ENCODE measurements around the gene GJC3. TPM values are rescaled to one million over a fixed set of nuclear protein-coding genes. Genes with fewer than 3 reads are reported as not detected.
"Not testable (repeated sequence)": the region's sequence is repeated elsewhere in the genome, so short reads cannot be mapped to it uniquely, and the experiment has no call there.

The GJC3 gene
- total and polyA plus RNA-seq, 9 of the 15 experiments (the other 6 are each of a cell fraction or from before 2014, with no cell fraction given): 0.10 to 0.45 (median 0.28) TPM; not detected in 1

DNA sequence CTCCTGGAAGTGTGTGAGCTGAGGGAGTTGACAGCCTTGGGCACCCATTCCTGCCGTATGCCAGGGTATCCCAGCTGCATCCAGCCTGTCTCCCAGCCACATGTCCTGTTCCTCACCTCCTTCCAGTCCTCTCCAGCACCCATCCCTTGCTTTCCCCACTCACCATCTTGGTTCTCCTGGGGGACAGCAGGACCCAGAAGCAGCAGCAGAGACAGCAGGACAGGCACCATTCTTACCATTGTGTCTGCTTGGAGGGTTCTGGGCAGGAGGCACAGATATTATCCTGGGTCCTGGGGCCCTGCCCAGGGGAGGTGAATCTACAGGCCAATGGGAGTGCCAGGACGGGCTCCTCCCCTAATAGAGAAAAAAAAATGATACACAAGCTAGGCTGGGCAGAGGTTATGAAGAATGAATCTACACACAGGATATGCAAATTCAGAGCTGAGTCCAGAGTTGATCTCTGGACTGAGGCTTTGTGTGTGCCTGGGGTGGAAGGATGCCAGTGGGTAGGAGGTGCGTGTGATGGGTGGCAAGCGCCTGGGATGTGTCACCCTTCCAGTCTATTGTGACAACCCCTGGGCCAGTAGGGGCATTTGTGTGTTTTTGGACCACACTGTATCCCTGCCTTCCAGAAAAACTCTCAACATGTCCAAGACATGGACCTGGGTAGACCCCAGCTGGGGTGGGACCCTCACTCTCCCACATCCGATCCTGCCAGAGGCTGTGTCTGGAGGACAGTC is 46.5 kb upstream of the GJC3 start, which contains the start of gene AZGP1:
Gene AZGP1, minus strand, starts transcription at position 250 of the 740 bp plus-strand sequence. Its CDS starts 11 bp downstream, at position 239.
- no peak within 1 kb of the TSS for H3K27ac ChIP-seq (ENCODE audit: extremely low read depth, low read depth, low read length)

GRCh38 chr7:99974681-99975080 is 45.3 kb upstream of the GJC3 start:
- Histone ChIP-seq H2AFZ (ENCODE audit: low read depth, low read length) (no peak overlapping the region), H3K4me3 (no peak overlapping the region), H3K9me3 (replicated peaks; ENCODE audit: control insufficient read depth, insufficient read depth, low read depth, low read length) (no peaks in the 10 kb centered on the region), H3K27me3 (ENCODE audit: control insufficient read depth in 2 of 2, insufficient read depth in 2 of 2, low read length in 2 of 2) (peaks cover 13 to 20% of the 10 kb centered on the region in 2 experiments; a peak in 3 of 5 replicates), H3K36me3 (ENCODE audit: control insufficient read depth, insufficient read depth, low read length) (no peaks in the 10 kb centered on the region), H3K27ac (ENCODE audit: extremely low read depth, low read depth, low read length) (no peak overlapping the region), H3K4me1 (replicated peaks in 1 of 2; ENCODE audit: control insufficient read depth in 2 of 2, insufficient read depth in 2 of 2, low read length in 2 of 2) (peaks cover 4 to 7% of the 10 kb centered on the region in 2 experiments; a peak in 2 of 5 replicates), H4K20me1 (replicated peaks; ENCODE audit: control insufficient read depth, insufficient read depth, low read length) (no peaks in the 10 kb centered on the region), H3K79me2 (ENCODE audit: control insufficient read depth, insufficient read depth, low read length) (no peaks in the 10 kb centered on the region), H3K9me1 (ENCODE audit: control insufficient read depth, insufficient read depth, low read length) (no peaks in the 10 kb centered on the region), H3K9ac (ENCODE audit: insufficient read depth in 1 of 2, low read depth in 2 of 2, low read length in 2 of 2) (no peak overlapping the region), H3K4me2 (ENCODE audit: insufficient read depth, low read length) (no peak overlapping the region)
- DNase-seq (ENCODE audit: extremely low read depth in 1 of 4, low spot score in 3 of 4): no peak
- ChIA-PET CTCF (ENCODE audit: low intra/inter-chr PET ratio) (no interaction called here), POLR2A (interaction anchor here (1.1 kb wide), 1 partner anchor 67 kb away, joined by 3 read pairs; no protein-coding TSS in a partner anchor)
- no TSS peak for BruUV-seq (replicated peaks)
- in situ Hi-C loops (cut with MboI) (no loop called here), intact Hi-C loops (cut with micrococcal nuclease) (loop anchor here (5.0 kb wide), 1 partner anchor 153 kb away; the partner anchor contains the start of gene MBLAC1)
- FAIRE-seq: no peak
- 0% methylated on average over 1 of the region's 1 CpG for WGBS (ENCODE audit: insufficient coverage, low coverage, missing lambda C conversion rate)
- TF ChIP-seq ZNF134 (CRISPR knock-in tag; conservative IDR thresholded peaks at IDR 0.05): peak; percentile 73
- TF ChIP-seq RBM17 (IDR thresholded peaks at IDR 0.05; ENCODE audit: borderline replicate concordance, low read depth, low read length): no peak
- ATAC-seq: no peak

More for the DNA sequence above, 46.5 kb upstream of the GJC3 start, which contains the start of gene AZGP1:
- DNase-seq (ENCODE audit: extremely low read depth in 1 of 4, low spot score in 3 of 4) (no peak), FAIRE-seq (no peak), ATAC-seq (no peak)
- no peaks in the 10 kb centered on the region for H3K9me3 ChIP-seq (replicated peaks; ENCODE audit: control insufficient read depth, insufficient read depth, low read depth, low read length)
- H3K9me1 ChIP-seq (ENCODE audit: control insufficient read depth, insufficient read depth, low read length): no peaks in the 10 kb centered on the region
- H3K4me3 ChIP-seq: no peak within 1 kb of the TSS
- no peaks in the 10 kb centered on the region for H3K36me3 ChIP-seq (ENCODE audit: control insufficient read depth, insufficient read depth, low read length)
- H3K27me3 ChIP-seq (ENCODE audit: control insufficient read depth in 2 of 2, insufficient read depth in 2 of 2, low read length in 2 of 2): peaks cover 13 to 24% of the 10 kb centered on the region in 2 experiments; a peak in 3 of 5 replicates
- no peak within 1 kb of the TSS for H3K9ac ChIP-seq (ENCODE audit: insufficient read depth in 1 of 2, low read depth in 2 of 2, low read length in 2 of 2)
- no peak within 1 kb of the TSS for H3K4me2 ChIP-seq (ENCODE audit: insufficient read depth, low read length)
- BruUV-seq (replicated peaks): no TSS peak
- ChIA-PET CTCF (ENCODE audit: low intra/inter-chr PET ratio) (interaction anchor here (0.6 kb wide), 1 partner anchor 128 kb away, joined by 6 read pairs; no protein-coding TSS in a partner anchor), POLR2A (interaction anchor here (0.7 kb wide), 1 partner anchor 12 kb away, joined by 3 read pairs; no protein-coding TSS in a partner anchor)
- H4K20me1 ChIP-seq (replicated peaks; ENCODE audit: control insufficient read depth, insufficient read depth, low read length): no peaks in the 10 kb centered on the region
- 1% methylated on average over 5 of the region's 5 CpGs for WGBS (ENCODE audit: insufficient coverage, low coverage, missing lambda C conversion rate)
- peaks cover 4 to 7% of the 10 kb centered on the region in 2 experiments; a peak in 2 of 5 replicates for H3K4me1 ChIP-seq (replicated peaks in 1 of 2; ENCODE audit: control insufficient read depth in 2 of 2, insufficient read depth in 2 of 2, low read length in 2 of 2)
- in situ Hi-C loops (cut with MboI) (no loop called here), intact Hi-C loops (cut with micrococcal nuclease) (loop anchor here (5.0 kb wide), 1 partner anchor 151 kb away; the partner anchor contains the start of gene MBLAC1)
- no peak within 1 kb of the TSS for H2AFZ ChIP-seq (ENCODE audit: low read depth, low read length)
- no peaks in the 10 kb centered on the region for H3K79me2 ChIP-seq (ENCODE audit: control insufficient read depth, insufficient read depth, low read length)
- TF ChIP-seq CTBP1 (IDR thresholded peaks at IDR 0.05; ENCODE audit: borderline replicate concordance): no peak

DNA sequence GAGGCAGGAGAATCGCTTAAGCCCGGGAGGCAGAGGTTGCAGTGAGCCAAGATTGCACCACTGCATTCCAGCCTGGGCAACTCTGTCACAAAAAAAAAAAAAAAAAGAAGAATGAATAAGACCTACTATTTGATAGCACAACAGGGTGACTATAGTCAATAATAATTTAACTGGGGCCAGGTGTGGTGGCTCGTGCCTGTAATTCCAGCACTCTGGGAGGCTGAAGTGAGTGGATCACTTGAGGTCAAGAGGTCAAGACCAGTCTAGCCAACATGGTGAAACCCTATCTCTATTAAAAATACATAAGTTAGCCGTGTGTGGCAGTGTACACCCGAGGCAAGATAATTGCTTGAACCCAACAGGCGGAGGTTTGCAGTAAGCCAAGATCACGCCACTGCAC is 44.4 kb upstream of the GJC3 start:
- H3K9ac ChIP-seq (ENCODE audit: insufficient read depth in 1 of 2, low read depth in 2 of 2, low read length in 2 of 2); H3K27ac ChIP-seq (ENCODE audit: extremely low read depth, low read depth, low read length); H3K4me3 ChIP-seq; H3K9me3 ChIP-seq (replicated peaks; ENCODE audit: control insufficient read depth, insufficient read depth, low read depth, low read length); POLR2A ChIA-PET; FAIRE-seq; ATAC-seq; H4K20me1 ChIP-seq (replicated peaks; ENCODE audit: control insufficient read depth, insufficient read depth, low read length); H3K4me1 ChIP-seq (replicated peaks in 1 of 2; ENCODE audit: control insufficient read depth in 2 of 2, insufficient read depth in 2 of 2, low read length in 2 of 2); H2AFZ ChIP-seq (ENCODE audit: low read depth, low read length); BruUV-seq (replicated peaks); DNase-seq (ENCODE audit: extremely low read depth in 1 of 4, low spot score in 3 of 4); H3K36me3 ChIP-seq (ENCODE audit: control insufficient read depth, insufficient read depth, low read length); H3K4me2 ChIP-seq (ENCODE audit: insufficient read depth, low read length); H3K9me1 ChIP-seq (ENCODE audit: control insufficient read depth, insufficient read depth, low read length); in situ Hi-C loops (cut with MboI); intact Hi-C loops (cut with micrococcal nuclease); H3K79me2 ChIP-seq (ENCODE audit: control insufficient read depth, insufficient read depth, low read length): not testable (repeated sequence)
- peaks cover 13 to 20% of the 10 kb centered on the region in 2 experiments; a peak in 3 of 5 replicates for H3K27me3 ChIP-seq (ENCODE audit: control insufficient read depth in 2 of 2, insufficient read depth in 2 of 2, low read length in 2 of 2)
- CTCF ChIA-PET (ENCODE audit: low intra/inter-chr PET ratio): interaction anchor here (0.6 kb wide), 1 partner anchor 9 kb away, joined by 4 read pairs; no protein-coding TSS in a partner anchor
- 15% methylated on average over 7 of the region's 7 CpGs for WGBS (ENCODE audit: insufficient coverage, low coverage, missing lambda C conversion rate)

Measured in K562 (cell line).